ENCODE results near the gene ICE2.
A peak's percentile ranks its signal among the peaks of the same experiment; 100 is the strongest.

ICE2 gene, protein sequence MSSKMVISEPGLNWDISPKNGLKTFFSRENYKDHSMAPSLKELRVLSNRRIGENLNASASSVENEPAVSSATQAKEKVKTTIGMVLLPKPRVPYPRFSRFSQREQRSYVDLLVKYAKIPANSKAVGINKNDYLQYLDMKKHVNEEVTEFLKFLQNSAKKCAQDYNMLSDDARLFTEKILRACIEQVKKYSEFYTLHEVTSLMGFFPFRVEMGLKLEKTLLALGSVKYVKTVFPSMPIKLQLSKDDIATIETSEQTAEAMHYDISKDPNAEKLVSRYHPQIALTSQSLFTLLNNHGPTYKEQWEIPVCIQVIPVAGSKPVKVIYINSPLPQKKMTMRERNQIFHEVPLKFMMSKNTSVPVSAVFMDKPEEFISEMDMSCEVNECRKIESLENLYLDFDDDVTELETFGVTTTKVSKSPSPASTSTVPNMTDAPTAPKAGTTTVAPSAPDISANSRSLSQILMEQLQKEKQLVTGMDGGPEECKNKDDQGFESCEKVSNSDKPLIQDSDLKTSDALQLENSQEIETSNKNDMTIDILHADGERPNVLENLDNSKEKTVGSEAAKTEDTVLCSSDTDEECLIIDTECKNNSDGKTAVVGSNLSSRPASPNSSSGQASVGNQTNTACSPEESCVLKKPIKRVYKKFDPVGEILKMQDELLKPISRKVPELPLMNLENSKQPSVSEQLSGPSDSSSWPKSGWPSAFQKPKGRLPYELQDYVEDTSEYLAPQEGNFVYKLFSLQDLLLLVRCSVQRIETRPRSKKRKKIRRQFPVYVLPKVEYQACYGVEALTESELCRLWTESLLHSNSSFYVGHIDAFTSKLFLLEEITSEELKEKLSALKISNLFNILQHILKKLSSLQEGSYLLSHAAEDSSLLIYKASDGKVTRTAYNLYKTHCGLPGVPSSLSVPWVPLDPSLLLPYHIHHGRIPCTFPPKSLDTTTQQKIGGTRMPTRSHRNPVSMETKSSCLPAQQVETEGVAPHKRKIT

DNA sequence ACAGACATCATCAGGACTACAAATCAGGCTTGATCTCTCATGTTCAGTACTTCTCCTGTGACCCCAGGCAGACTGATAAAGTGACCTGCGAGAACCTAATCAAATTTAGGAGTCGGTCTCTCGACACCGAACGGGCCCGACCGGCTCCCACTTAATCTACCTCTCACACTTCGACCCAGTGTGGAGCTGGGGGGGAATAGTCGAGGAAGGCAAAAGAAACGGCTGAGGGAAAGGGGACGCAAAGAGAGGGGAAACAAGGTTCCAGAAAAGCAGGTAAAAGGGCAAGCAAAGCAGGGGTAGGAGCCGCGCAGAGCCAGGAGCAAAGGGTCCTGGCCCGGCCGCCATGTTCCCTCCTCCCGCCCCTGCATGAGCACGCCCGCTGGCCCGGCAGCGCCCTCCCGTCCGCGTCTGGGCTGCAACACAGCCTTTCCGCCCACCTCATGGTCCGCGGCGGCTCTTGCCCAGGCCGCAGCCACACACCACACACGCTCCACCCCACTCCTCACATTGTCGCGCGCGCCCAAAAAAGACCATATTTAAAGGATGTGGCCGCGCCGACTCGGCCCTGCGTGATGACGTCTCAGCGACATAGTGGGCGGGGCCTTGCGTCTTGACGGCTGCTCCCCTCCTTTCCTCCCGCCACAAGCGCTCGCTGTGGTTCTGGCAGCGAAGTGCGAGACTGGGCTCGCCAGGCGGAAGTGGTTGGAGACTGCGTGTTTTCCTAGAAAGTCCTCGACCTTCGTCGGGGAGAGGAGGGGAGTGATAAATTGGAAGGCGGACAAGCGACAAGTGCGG is at the start of gene ICE2:
ICE2 (minus strand) TSS at position 577 of the 795 bp plus-strand sequence. CDS start 1,165 bp downstream, outside the sequence.
- DNase-seq: peak; percentile 99

DNA sequence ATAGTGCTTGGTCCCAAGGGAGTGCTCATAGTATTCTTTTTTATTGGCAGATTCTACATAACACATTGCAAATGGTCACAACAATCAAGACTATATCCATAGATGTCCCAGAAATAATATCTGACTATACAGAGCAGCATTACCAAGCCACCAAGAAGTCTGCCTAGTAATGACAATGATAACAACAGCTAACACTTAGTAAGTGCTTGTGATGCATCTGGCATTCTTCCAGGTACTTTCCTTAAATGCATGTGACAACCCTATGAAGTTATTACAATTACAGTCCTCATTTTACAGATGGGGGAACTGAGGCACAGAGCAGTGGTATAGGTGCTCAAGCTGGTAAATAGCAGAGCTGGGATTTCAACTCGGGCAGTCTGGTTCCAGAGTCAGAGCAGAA is 49.6 kb upstream of the ICE2 start:
- DNase-seq: no peak

DNA sequence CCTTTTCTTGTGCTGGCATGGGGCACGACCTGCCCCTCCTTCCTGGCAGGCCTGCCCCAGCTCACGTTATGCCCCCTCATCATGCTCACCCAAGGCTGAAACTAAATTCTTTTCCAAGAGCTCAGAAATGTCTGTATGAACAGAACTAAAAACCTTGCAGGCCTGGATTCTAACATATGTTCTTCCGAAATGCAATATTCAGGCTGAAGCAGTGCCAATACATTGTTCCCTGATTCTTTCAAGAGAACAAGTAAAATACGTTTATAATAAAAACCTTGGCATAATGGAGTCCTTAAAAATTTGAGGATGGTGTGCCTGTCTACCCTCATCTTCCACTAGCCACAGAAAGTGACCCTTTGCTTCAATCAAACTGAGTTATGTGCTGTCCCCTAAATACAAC is 48.5 kb upstream of the ICE2 start:
- no peak for DNase-seq

DNA sequence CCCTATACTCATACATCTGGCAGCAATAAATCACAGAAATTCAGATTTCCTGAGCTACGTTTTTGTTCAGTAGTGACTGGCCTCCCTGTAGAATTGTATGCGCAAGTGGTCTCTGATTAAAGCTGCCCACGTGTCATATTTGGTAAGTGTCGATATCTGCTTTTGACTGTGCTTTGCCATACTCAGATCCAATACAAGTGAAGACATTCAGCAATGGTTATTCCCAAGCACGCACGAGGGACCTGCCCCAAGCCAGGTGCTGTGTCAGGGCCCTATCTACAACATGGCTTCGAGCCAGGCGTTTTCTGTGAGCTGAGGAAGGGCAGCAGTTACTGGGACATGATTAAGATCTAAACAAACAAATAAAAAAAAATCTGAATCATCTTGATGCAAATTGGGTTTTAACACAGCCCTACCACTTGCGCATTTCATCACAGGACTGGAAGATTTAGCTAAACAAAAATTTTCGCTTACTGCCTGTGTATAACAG is 47.2 kb upstream of the ICE2 start:
- no peak for DNase-seq

DNA sequence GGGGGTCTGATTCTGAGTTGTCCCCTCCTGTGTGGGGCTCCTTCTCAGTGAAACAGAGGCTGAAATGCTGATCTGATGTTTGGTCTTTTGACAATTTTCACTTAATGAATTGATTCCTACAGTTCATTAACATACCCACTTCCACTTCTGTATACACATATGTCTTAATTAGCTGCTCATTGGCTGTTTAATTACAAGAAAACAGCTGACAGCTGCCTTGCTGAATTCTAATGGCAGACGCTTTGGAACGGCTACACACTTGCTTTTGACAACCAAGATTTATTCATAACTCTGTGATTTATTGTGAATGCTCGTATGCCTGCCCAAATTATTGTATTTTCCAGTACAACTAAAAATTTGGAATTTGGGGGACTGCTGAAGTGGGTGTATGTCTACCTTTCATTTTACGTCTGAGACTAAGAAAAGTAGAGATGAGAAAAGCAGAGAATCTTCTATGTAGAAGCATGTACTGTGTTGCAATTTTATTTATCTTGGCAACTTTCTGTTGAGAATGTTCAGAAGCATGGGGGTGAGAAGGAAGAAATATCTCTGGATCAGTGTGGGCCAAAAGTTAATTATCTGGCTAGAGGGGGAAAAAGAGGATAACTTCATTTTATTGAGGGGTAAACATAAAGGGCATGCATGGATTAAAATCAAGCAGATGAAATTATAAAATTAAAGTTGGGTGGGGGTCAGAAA is 46.5 kb upstream of the ICE2 start:
- DNase-seq: no peak

DNA sequence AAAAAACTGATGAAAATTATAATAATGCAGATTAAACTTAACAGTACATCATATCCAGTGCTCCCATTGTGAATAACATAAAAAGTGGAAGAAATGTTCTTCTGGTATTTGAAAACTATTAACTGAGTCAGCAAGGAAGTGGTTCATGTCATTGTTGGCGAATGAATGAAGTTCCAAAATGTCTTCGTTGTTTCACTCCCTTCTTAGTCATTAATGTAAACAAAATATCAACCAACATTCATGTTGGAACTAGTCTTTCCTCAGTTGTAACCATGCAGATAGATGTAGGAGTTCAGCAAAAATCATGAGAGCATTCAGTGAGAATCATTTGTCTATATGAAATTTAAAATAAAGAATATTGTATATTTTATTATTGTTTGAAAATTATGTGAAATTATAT is 44.1 kb upstream of the ICE2 start:
- DNase-seq: no peak

DNA sequence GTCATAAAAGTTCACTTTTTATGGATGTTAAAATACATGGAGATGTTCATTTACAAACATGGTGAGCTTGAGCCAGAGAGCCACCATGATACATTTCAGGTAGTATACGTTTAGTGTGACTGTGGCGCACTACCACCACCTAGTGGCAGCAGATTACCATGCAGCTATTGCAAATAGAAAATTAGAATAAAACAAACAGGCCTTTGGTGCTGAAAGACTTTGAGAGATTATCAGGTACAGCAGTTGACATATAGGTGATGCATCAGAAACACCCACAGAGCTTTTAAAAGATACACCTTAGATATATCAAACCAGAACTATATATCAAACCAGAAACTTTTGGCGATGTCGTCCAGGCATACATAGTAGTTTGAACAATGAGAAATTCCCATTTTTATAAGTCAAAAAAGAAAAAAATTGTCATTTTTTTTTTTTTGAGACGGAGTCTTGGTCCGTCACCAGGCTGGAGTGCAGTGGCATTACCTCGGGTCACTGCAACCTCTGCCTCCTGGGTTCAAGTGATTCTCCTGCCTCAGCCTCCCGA is 42.0 kb upstream of the ICE2 start:
- peak; percentile 90 for DNase-seq

DNA sequence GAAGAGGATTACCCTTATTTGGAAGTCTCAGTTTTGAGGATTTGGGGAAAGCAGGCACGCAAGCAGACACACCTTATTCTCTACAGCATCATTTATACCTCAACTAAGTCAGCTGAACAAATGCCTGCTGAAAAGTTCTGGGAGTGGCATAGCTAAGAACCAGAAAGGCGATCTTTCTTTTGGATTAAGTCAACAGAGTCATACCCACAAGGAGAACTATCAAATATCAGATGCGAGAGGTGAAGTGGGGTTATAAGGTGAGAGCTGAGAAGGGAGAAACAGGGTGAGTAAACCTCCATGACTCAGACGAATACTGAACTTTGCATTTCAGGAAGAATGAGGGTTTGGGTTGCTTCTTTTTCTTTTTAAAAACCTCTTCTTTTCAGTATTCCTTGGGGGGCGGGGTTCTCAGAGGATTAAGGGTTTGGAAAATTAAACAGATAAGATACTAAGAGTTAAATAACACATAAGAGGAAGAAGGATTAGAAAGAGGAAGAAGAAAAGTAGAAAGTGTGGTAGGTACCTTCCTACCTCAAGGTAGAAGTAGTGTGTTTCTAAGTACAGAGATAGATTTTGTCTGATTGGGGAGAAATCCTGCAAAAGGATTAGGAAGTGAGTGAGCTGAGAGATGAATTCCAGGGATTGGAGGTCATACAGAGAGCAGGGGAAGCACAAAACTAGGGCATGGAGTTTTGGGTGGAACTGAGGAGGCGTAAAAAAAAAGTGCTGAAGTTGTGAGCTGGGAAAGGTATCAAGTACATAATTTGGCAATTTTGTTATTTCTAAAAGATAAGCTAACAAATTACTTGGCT is 41.3 kb upstream of the ICE2 start:
- no peak for DNase-seq

DNA sequence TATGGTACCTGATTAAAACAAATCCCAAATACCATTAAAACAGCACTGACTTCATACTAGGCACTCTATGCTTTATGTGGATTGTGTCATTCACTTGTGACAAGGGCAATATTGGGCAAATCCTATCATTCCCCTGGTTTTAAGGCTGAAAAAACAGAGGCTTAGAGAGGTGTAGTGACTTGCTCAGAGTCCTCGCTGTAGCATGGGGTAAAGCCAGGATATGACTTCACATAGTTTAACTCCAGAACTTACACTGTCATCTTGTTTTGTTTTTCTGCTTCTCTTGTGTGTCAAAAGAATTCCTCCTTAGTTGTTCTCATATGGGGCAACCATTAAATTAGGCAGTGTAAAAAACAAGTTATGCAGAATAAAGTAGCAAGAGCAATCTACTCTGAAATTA is 40.3 kb upstream of the ICE2 start:
- DNase-seq: no peak

DNA sequence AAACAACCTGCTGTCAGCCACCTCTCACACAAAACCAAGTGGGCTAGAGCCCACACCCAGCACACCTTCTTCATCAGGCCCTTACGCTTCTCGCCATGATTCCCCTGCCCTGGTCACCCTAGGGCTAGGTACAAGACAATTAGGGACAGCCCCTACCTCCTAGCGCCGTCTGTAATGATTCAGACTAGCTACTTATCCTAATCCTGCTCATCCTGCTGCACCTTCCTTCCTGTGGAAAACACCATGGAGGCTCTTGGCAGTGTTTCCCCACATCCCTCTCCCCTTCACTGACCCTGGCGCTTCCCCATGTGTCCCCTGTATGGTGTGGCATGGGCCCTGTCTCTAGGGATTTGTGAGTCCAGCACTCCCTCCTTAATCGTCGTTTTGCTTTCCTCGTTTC is 39.6 kb upstream of the ICE2 start:
- DNase-seq: no peak

DNA sequence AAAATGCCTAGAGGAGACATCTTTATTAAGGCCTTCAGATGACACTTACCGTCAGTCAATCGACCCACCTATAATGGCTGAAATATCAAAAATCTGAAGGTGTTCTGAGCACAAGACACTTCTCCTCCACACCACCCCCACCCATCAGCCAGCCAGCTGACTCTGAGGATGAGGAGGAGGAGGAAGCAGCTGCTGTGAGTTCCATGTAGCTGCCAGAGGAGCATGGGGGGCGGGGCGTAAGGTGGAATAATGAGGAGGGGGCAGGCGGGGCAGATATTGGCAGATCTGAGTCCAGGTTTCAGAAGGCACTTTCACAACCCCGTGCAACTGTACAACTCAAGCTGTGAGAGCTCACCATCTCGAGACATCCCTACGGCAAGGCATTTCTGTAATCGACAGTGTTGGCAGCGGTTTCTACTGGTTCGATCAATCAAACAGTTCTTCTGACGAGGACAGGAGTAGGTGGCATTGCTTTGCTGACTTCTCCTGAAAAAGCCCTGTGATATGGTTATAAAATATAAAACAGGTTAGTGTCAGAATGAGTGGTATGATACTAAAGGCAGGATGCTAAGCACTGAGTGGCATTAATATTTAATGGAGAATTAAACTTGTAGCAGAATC is 35.4 kb upstream of the ICE2 start:
- no peak for DNase-seq

DNA sequence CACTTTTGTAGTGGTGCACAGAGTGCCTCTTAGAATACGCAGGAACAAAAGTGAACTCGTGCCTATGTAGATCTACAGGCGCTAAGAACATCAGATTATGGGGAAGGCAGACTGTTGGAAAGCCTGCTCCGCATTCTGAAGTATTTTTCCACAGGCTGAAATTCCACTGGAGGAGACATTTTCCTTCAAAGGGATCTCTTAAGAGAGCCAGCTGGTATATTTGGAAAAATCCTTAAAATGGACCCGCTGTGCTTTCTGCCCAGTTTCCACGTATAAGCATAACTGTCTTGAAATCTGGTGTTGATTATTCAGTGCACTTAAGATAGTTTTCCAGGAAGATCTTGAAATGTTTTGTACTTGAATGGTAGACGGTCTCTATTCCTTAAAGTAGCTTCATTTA is 34.7 kb upstream of the ICE2 start:
- DNase-seq: no peak

DNA sequence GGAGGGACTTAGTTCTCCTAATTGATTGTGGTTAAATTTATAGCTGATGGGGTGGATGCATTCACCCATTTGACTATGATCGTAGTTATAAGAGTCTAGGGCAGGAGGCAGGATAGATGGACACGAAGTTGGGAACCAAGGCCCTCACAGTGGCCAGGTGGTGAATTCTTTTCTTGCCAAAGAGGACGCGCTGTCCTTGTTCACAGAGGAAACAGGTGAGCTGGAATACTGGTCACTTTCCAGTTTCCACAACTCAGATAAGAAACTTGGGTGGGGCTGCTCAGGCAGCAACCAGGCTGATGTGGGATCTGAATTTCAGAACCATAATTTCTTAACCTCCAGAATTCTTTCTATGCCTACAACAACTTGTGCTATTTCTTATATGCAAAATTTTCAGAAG is 34.0 kb upstream of the ICE2 start:
- no peak for DNase-seq

DNA sequence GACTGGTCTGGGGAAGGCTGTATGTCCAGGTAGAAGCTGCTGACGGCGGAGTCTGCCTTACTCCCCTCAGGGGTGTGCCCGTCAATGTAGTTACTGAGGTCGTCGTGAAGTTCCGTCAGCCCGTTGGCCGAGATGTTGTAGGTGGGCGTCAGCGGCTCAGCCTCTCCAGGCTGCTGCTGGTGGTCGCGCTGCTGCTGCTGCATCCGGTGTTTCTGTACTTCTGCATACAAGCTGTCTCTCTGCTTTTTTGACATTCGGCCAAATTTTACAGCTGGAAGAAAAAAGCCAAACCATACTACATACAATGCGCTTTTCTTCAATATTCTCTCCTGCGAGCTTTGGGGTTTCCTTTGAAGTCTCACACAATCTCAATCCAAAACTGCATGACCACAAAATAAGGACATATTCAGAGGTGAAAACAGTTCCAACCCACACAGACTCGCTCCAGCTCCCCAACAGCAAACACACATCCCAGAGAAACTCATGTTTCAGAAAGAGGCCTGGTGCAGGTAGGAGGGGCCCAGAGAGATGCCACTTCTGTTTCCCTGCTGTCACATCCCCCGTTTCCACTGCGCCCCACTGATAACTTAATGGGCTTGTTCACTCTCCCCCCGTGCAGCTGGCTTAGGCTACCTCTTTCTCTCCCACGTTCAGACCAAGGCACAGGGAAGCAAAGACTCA is 32.5 kb upstream of the ICE2 start:
- peak; percentile 60 for DNase-seq

DNA sequence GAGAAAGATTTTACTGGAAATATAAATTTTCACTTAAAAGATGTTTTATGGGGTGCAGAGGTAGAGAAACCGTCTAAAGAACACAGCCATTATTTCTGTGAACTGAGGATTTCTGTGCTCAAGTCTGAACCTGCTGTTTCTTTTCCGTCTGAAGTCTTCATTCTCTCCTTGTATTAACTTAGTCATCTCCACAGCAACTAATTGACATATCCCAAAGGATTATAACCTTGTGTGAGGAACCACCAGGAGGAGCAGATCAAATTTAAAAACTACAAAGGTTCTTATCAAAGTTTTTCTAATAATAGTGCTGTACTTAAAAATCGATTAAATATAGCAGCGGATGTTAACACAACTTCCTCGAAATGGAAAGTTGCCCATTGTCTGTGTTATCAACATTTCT is 31.1 kb upstream of the ICE2 start:
- no peak for DNase-seq

DNA sequence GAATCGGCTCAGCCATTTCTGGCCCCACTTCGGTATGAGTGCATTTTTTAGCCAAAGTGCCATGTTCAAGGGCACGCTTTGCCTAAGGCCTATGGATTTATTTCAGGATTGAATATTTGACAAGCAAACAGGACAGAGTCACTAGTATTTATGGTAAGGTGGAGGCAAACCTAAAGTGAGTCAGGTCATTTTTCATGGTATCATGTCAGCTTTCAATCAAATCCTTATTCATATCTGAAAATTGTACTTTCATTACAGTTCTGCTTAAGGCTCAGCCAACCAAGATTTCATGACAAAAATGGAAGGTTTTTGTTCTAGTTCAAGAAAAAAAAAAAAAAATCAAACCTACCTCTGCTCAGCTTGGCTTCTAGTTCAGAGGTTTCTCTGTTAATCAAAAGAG is 30.5 kb upstream of the ICE2 start:
- DNase-seq: no peak

DNA sequence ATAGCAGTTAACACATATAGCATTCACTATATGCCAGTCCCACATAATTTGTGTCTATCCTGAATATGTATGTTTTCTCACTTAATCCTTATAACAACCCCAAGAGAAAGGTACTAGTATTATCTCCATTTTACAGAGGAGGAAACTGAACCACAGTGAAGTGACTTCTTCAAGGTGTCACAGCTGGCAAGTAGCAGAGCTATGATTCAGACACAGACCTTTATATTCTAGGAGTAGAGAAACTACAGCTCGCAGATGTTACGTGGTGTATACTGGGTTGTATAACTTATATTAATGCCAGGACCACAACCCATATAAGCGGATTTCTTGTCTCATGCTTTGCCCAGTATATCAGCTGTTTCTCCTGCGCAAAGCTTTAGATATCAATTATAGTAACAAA is 29.5 kb upstream of the ICE2 start:
- DNase-seq: no peak

DNA sequence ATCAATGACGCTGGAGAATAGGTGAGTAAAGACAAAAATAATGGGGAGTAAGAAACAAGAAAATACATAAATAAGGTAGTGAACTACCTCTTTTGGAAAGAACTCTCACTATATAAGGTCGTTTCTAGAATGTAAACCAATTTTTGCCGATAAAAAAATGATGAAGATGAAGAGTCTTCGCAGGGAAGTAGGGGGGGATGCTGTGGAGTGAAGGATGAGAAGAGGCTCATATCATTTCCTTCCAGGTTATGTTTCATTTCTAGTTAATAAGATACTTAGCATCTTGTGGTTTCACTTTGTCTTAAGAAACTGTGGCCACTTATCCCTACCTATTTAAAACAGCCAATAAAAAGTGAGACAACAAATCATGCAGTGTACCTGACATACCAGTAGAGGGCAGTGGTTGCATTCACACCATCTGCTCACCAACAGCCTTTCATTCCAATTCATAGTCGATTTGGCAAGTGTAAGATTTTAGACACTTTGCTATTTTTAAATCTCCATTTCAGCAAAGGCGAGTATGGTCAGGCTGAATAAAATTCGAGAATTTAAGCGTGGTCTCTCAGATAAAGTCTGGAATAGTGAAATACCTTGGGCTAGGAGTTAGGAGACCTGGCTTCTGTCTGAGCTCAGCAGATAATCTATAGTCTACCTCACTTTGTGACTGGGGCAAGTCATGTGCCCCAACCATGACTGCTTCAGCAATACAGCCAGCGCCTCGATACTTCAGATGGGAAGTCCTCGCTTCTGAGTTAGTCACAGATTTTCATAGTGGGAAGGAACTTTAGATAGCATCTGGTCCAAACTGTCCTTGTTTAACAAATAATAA is 28.9 kb upstream of the ICE2 start:
- DNase-seq: no peak

DNA sequence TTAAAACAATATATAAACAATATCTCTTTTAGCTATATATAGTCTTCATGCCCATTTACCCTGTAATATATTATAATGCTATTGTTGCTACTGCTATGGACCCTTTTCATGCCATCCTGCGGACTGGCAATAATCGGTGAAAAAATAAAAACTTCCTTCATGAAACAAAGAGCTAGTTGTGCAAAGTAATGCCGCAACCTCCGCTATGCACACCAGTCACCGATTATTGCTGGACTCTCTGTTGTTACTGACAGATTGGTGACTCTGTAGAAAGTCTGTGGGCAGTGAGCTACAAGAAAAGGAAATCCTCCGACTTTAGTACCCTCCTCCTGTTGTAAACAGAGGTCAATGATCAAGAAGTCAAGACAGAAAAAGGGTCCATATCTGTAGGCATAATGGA is 17.9 kb upstream of the ICE2 start:
- DNase-seq: no peak
